Measurements from ENCODE around the gene DYNLL2. TPM values are rescaled to one million over a fixed set of nuclear protein-coding genes. Genes with fewer than 3 reads are reported as not detected.
A peak's percentile ranks its signal among the peaks of the same experiment; 100 is the strongest.

DYNLL2 gene
- polyA plus RNA-seq, 1 of the 3 experiments (the other 2 are of a cell fraction) = 27.0 TPM

DNA sequence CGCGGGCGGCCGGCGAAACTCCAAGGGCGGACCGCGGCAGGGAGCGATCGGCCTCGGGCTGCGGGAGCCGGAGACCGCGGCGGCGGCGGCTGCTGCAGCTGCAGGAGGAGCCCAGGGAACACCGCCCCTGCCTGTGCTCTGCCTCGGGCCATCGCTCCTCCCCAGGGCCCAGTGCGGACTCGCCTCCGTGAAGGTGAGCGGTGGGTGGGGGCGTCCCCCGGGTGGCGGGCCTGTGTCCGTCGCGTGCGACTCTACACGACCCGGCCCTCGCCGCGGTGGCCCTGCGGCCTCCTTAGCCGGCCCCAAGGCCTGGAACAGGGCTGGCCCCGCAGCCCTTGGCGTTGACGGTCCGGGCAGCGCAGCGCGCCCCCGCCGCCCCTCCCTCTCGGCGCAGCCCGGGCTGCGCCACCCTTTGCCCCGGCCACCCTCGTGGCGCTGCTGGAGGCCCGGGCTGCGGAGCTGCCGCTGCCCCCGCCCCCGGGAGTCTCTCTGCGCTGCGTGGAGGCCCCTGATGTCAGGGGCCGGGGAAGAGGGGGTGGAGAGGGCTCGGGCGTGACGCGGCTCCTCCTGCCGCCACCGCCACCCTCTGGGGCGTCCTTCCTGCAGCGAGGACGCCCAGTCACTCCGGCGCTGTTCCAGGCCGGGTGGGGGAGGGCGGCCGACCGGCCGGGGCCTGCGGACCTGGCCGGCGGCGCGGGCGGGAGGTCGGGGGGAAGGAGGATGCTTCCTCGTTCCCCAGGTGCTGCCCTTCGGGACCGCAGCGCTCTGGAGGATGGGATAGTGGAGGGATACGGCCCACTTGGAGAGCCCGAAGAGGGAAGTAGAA lies 485 bp downstream of the DYNLL2 start (continued):
- TF ChIP-seq JUND (IDR thresholded peaks at IDR 0.05) (no peak), CHD2 (IDR thresholded peaks at IDR 0.05; ENCODE audit: low read length, partially characterized antibody) (peak; percentile 40), RAD21 (IDR thresholded peaks at IDR 0.05; ENCODE audit: low read length) (no peak), GABPA (IDR thresholded peaks at IDR 0.05; ENCODE audit: low read depth) (no peak), NRF1 (IDR thresholded peaks at IDR 0.05; ENCODE audit: low read depth, low read length) (no peak)

- DNase-seq = peak; percentile 67
- POLR2A ChIA-PET = interaction anchor here (0.7 to 4.8 kb wide), 7 partner anchors 30 to 545 kb away, joined by 3 to 40 read pairs (median 5); partner anchors contain the start of genes MRPS23 and SRSF1
- H3K36me3 ChIP-seq (replicated peaks in 1 of 2; ENCODE audit: control insufficient read depth in 1 of 2, insufficient read depth in 2 of 2, low read length in 1 of 2) = peaks cover 43 to 44% of the 10 kb centered on the region in 2 experiments
- H3K4me1 ChIP-seq (ENCODE audit: control insufficient read depth in 1 of 2, insufficient read depth in 2 of 2, low read depth in 1 of 2, low read length in 1 of 2) = peaks cover 18 to 35% of the 10 kb centered on the region in 2 experiments
- H3K9me2 ChIP-seq = no peaks in the 10 kb centered on the region
- 3% methylated on average over 7 of the region's 7 CpGs for WGBS (ENCODE audit: low lambda C conversion rate)
- H2AFZ ChIP-seq (ENCODE audit: low read depth) = no peak overlapping the region
- no peaks in the 10 kb centered on the region for H3K27me3 ChIP-seq (ENCODE audit: insufficient read depth)
- peak overlapping the region; percentile 88 for H3K9ac ChIP-seq
- H3K27ac ChIP-seq (ENCODE audit: low read depth in 2 of 2, low read length in 1 of 2) = peak overlapping the region; percentile 48 to 91; a peak in 2 of 4 replicates
- H3K4me2 ChIP-seq = peak overlapping the region; percentile 99
- CTCF ChIA-PET = interaction anchor here (0.7 to 5.5 kb wide), 10 partner anchors 11 to 226 kb away, joined by 3 to 26 read pairs (median 3); partner anchors contain the start of gene SRSF1
- H3F3A ChIP-seq (replicated peaks; ENCODE audit: insufficient read depth) = no peaks in the 10 kb centered on the region
- H3K4me3 ChIP-seq (ENCODE audit: low read depth in 2 of 2, low read length in 1 of 2) = peak overlapping the region; percentile 95 to 99
- H3K9me3 ChIP-seq = no peaks in the 10 kb centered on the region
- H4K20me1 ChIP-seq (ENCODE audit: insufficient read depth) = peaks cover 60% of the 10 kb centered on the region
- peaks cover 61% of the 10 kb centered on the region for H3K79me2 ChIP-seq (ENCODE audit: insufficient read depth)
- TF ChIP-seq YY1 (IDR thresholded peaks at IDR 0.05; ENCODE audit: low read depth) (no peak), MEF2A (IDR thresholded peaks at IDR 0.05; ENCODE audit: borderline replicate concordance, low read depth) (no peak), NFIC (IDR thresholded peaks at IDR 0.05; ENCODE audit: borderline replicate concordance) (no peak), MXI1 (IDR thresholded peaks at IDR 0.05; ENCODE audit: low read depth, low read length) (no peak), SMC3 (IDR thresholded peaks at IDR 0.05; ENCODE audit: low read depth, low read length) (peak; percentile 19; the same call in 1 of the 2 replicates), RXRA (IDR thresholded peaks at IDR 0.05; ENCODE audit: borderline replicate concordance, low read depth) (no peak), RFX5 (IDR thresholded peaks at IDR 0.05; ENCODE audit: low read length) (no peak), GATA2 (CRISPR knock-in tag; IDR thresholded peaks at IDR 0.05) (no peak), TAF1 (IDR thresholded peaks at IDR 0.05; ENCODE audit: borderline replicate concordance, low read depth, low read length) (no peak), RAD21 (IDR thresholded peaks at IDR 0.05; ENCODE audit: low read length) (peak; percentile 32; the same call in 1 of the 2 replicates), EP300 (IDR thresholded peaks at IDR 0.05; ENCODE audit: borderline replicate concordance in 1 of 2, low read depth in 1 of 2, low read length in 1 of 2) (no peak), CHD2 (IDR thresholded peaks at IDR 0.05; ENCODE audit: low read length, partially characterized antibody) (peak; percentile 66), ZBTB33 (IDR thresholded peaks at IDR 0.05; ENCODE audit: borderline replicate concordance, low read depth) (no peak), FOXM1 (IDR thresholded peaks at IDR 0.05; ENCODE audit: low read depth) (no peak), MAX (IDR thresholded peaks at IDR 0.05; ENCODE audit: low read depth) (no peak), SIN3A (IDR thresholded peaks at IDR 0.05; ENCODE audit: borderline replicate concordance, low read depth, low read length) (no peak)
- TF ChIP-seq, protein P1, sequence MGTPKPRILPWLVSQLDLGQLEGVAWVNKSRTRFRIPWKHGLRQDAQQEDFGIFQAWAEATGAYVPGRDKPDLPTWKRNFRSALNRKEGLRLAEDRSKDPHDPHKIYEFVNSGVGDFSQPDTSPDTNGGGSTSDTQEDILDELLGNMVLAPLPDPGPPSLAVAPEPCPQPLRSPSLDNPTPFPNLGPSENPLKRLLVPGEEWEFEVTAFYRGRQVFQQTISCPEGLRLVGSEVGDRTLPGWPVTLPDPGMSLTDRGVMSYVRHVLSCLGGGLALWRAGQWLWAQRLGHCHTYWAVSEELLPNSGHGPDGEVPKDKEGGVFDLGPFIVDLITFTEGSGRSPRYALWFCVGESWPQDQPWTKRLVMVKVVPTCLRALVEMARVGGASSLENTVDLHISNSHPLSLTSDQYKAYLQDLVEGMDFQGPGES (IDR thresholded peaks at IDR 0.05; ENCODE audit: low read depth, low read length) = no peak
- TF ChIP-seq, protein P2, sequence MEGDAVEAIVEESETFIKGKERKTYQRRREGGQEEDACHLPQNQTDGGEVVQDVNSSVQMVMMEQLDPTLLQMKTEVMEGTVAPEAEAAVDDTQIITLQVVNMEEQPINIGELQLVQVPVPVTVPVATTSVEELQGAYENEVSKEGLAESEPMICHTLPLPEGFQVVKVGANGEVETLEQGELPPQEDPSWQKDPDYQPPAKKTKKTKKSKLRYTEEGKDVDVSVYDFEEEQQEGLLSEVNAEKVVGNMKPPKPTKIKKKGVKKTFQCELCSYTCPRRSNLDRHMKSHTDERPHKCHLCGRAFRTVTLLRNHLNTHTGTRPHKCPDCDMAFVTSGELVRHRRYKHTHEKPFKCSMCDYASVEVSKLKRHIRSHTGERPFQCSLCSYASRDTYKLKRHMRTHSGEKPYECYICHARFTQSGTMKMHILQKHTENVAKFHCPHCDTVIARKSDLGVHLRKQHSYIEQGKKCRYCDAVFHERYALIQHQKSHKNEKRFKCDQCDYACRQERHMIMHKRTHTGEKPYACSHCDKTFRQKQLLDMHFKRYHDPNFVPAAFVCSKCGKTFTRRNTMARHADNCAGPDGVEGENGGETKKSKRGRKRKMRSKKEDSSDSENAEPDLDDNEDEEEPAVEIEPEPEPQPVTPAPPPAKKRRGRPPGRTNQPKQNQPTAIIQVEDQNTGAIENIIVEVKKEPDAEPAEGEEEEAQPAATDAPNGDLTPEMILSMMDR (IDR thresholded peaks at IDR 0.05) = peak; percentile 54
Measured at GRCh38 chr17:58084317-58084981, 1.2 kb downstream of the DYNLL2 start.

Data from SK-N-SH (cell line).